Tibial nerve (tissue), 4 donors: ENCODE measurements around the gene SCGB3A1. TPM values are rescaled to one million over a fixed set of nuclear protein-coding genes. Genes with fewer than 3 reads are reported as not detected.

Experiments used
- DNase-seq, 2 donors: peaks; one replicate each; pipeline ENCODE4 v3.0.0-alpha.2; 2019; ENCODE audit warnings: low spot score in 2 of 2
- H3K27ac ChIP-seq, 4 donors: fragments of 200-600 bp; sonication (generic) in 3 of 4; one replicate each; pipeline ENCODE4 v1.5.1; 2017 to 2019; ENCODE audit warnings: mild to moderate bottlenecking in 1 of 4
- H3K27me3 ChIP-seq, 2 donors: fragments of 200-600 bp; sonication (generic) in 1 of 2; one replicate each; pipeline versions ENCODE4 v1.5.1 to v1.6.0; 2017 to 2019
- H3K36me3 ChIP-seq, 3 donors: fragments of 200-600 bp; sonication (generic); one replicate each; pipeline ENCODE4 v1.5.1; 2018 to 2019
- H3K4me1 ChIP-seq, 4 donors: fragments of 200-600 bp; sonication (generic) in 3 of 4; one replicate each; pipeline ENCODE4 v1.5.1; 2017 to 2019
- H3K4me3 ChIP-seq, 4 donors: fragments of 200-600 bp; sonication (generic) in 3 of 4; one replicate each; pipeline ENCODE4 v1.5.1; 2017 to 2019; ENCODE audit warnings: mild to moderate bottlenecking in 1 of 4, moderate library complexity in 1 of 4
- H3K9me3 ChIP-seq, 4 donors: fragments of 200-600 bp; sonication (generic) in 3 of 4; one replicate each; pipeline ENCODE4 v1.5.1; 2017 to 2019
- EP300 ChIP-seq, 2 donors: sonication (generic); formaldehyde crosslinking; IDR thresholded peaks; one replicate each; pipeline ENCODE4 v1.6.1; 2017; ENCODE audit warnings: antibody characterized with exemption in 2 of 2, mild to moderate bottlenecking in 1 of 2
- POLR2A ChIP-seq, 2 donors: fragments of 450-650 bp; IDR thresholded peaks; one replicate each; pipeline ENCODE4 v1.6.1; 2017; ENCODE audit warnings: antibody characterized with exemption in 2 of 2, mild to moderate bottlenecking in 2 of 2, moderate library complexity in 2 of 2
- WGBS, 2 donors: methylation state at CpG; one replicate each; pipeline ENCODE4 v1.1.5; 2018; 5-methylcytosine and 5-hydroxymethylcytosine counted together
- total RNA-seq, 4 donors: library from RNA; depleted of rRNA; stranded (reverse); fragments of >200 nt; gene quantifications; one replicate each; pipeline ENCODE4 v1.1.0, GENCODE V29; 2016
- TF ChIP-seq, protein P1 (sequence below), 5 experiments: fragments of 200-600 bp in 3 of 5; fragments of 450-650 bp in 2 of 5; sonication (generic) in 3 of 5; IDR thresholded peaks; one replicate each; pipeline ENCODE4 v1.5.1; 2016 to 2019; ENCODE audit warnings: antibody characterized with exemption in 5 of 5, mild to moderate bottlenecking in 3 of 5, moderate library complexity in 2 of 5

Gene SCGB3A1
- total RNA-seq, 4 donors from 2014 or later: not detected

DNA sequence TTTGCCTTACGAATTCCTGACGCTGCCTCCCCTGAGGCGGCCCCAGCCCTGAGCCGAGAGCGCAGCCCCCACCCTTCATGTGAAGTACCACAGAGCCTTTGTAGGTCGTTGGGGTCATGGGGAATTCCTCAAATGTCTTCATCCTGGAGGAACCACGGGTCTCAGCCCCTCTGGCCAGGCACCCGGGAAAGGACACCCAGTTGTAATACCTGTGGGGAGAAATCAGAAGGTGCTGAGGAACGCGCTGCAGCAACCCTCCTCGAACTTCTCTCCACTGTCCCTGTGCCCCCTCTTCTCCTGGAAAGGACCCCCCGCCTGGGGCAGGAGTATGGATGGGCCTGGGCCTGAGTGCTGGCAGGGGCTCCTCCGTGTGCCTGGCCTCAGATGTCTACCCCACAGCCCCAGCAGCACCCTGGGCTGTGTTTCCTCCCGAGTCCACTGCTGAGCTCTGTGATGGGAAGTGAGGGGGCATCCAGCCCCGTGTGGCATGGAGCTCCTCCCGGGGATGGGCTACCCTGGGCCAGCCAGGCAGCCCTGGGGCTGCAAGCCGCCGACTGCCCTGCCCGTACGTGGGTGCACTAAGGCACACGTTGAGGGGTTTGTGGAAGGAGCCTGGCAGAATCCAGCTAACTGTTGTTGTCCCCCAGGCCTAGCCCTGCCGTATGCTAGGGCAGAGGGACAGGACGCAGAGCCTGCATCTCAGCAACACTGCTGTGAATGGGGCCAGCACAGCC is 18.7 kb upstream of the SCGB3A1 start:
- no peaks in the 10 kb centered on the region for H3K9me3 ChIP-seq
- no peak for DNase-seq
- H3K4me1 ChIP-seq: no peaks in the 10 kb centered on the region
- no peak overlapping the region for H3K4me3 ChIP-seq
- no peaks in the 10 kb centered on the region for H3K27me3 ChIP-seq
- 67 to 68% methylated on average over 16 to 23 of the region's 23 CpGs for WGBS, 2 donors
- TF ChIP-seq, protein P1, sequence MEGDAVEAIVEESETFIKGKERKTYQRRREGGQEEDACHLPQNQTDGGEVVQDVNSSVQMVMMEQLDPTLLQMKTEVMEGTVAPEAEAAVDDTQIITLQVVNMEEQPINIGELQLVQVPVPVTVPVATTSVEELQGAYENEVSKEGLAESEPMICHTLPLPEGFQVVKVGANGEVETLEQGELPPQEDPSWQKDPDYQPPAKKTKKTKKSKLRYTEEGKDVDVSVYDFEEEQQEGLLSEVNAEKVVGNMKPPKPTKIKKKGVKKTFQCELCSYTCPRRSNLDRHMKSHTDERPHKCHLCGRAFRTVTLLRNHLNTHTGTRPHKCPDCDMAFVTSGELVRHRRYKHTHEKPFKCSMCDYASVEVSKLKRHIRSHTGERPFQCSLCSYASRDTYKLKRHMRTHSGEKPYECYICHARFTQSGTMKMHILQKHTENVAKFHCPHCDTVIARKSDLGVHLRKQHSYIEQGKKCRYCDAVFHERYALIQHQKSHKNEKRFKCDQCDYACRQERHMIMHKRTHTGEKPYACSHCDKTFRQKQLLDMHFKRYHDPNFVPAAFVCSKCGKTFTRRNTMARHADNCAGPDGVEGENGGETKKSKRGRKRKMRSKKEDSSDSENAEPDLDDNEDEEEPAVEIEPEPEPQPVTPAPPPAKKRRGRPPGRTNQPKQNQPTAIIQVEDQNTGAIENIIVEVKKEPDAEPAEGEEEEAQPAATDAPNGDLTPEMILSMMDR (IDR thresholded peaks at IDR 0.05): no peak
- TF ChIP-seq POLR2A (IDR thresholded peaks at IDR 0.05): no peak
- no peak for TF ChIP-seq EP300 (IDR thresholded peaks at IDR 0.05)
- no peak overlapping the region for H3K27ac ChIP-seq
- no peaks in the 10 kb centered on the region for H3K36me3 ChIP-seq

DNA sequence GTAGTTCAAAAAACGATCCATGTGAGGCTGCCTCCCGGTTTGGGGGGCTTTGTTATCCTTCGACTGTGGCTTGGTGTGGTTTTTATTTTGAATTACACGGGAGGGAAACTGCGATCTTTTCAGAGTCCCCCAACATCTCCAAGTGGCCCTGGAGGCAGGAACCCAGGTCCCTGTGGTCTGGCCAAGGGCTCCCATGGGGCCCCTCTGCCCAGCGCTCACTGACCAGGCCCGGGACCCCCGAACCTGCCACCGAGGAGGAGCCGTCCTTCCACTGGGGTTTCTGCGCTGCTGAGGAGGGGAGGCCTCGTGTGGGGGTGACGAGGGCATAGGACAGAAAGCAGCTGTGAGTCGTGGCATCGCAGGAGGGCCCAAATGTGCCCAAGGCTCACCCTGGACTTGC is 18.1 kb upstream of the SCGB3A1 start:
- WGBS, 2 donors: 82 to 85% methylated on average over 15 of the region's 15 CpGs

DNA sequence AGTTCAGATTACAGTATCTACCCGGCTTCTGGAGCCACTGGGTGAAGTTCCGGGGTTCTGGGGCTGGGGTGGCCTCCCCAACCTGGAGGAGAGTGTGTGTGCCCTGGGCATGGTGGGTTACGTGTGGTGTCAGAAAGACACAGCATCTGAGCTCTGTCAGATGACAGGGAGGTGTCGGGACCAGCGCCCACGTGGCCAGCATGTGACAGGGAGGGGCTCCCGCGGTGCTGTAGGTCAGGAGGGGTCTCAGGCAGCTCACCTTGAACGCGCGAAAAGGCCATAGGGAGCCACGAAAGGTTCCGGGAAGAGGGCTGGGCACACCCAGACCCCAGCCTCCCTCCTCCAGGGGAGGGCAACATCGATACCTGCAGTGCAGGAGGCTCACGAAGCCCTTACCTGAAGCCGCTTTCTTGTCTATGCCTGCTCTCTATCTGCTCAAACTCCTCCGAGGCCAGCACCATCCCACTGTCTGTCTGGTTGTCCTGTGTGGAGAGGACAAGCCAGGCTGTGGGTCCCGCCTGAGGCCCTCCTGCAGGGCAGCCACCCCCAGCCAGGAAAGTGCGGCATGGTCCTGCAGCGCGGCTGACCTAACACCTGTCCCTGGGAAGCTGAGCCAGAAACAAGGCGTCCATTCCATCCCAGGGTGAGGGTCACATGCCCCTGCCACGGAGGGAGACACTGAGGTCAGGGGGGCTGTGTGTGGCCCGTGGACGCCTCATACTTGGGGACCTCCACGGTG is 17.4 kb upstream of the SCGB3A1 start:
- no peaks in the 10 kb centered on the region for H3K9me3 ChIP-seq
- TF ChIP-seq POLR2A (IDR thresholded peaks at IDR 0.05) (no peak), EP300 (IDR thresholded peaks at IDR 0.05) (no peak)
- TF ChIP-seq, protein P1 (IDR thresholded peaks at IDR 0.05): no peak
- no peak overlapping the region for H3K4me3 ChIP-seq
- H3K4me1 ChIP-seq: no peaks in the 10 kb centered on the region
- WGBS, 2 donors: 90 to 92% methylated on average over 21 to 26 of the region's 26 CpGs
- no peak for DNase-seq
- no peak overlapping the region for H3K27ac ChIP-seq
- H3K36me3 ChIP-seq: no peaks in the 10 kb centered on the region
- H3K27me3 ChIP-seq: no peaks in the 10 kb centered on the region

More for the DNA sequence above, 18.1 kb upstream of the SCGB3A1 start:
- H3K4me1 ChIP-seq: no peaks in the 10 kb centered on the region
- H3K27ac ChIP-seq: no peak overlapping the region
- H3K36me3 ChIP-seq: no peaks in the 10 kb centered on the region
- H3K27me3 ChIP-seq: no peaks in the 10 kb centered on the region
- no peak for DNase-seq
- no peak overlapping the region for H3K4me3 ChIP-seq
- TF ChIP-seq EP300 (IDR thresholded peaks at IDR 0.05) (no peak), POLR2A (IDR thresholded peaks at IDR 0.05) (no peak)
- TF ChIP-seq, protein P1 (IDR thresholded peaks at IDR 0.05): no peak
- H3K9me3 ChIP-seq: no peaks in the 10 kb centered on the region

DNA sequence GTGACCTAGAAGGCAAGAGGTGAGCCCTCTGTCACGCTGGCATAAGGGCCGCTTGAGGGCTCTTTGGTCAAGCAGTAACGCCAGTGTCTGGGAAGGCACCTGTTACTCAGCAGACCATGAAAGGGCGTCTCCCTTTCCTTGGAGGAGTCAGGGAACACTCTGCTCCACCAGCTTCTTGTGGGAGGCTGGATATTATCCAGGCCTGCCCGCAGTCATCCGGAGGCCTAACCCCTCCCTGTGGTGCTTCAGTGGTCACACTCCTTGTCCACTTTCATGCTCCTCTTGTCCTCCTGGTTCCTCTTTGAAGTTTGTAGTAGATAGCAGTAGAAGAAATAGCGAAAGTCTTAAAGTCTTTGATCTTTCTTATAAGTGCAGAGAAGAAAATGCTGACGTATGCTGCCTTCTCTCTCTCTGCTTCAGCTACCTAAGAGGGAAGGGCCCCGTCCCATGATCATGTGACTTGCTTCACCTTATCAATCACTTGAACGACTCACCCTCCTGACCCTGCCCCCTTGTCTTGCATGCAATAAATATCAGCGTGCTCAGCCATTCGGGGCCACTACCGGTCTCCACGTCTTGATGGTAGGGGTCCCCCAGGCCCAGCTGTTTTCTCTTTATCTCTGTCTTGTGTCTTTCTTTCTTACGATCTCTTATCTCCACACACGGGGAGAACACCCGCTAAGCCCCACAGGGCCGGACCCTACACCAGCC is 16.7 kb upstream of the SCGB3A1 start:
- H3K27me3 ChIP-seq: no peaks in the 10 kb centered on the region
- H3K36me3 ChIP-seq: no peaks in the 10 kb centered on the region
- no peak for DNase-seq
- TF ChIP-seq POLR2A (IDR thresholded peaks at IDR 0.05) (no peak), EP300 (IDR thresholded peaks at IDR 0.05) (no peak)
- TF ChIP-seq, protein P1 (IDR thresholded peaks at IDR 0.05): no peak
- no peaks in the 10 kb centered on the region for H3K9me3 ChIP-seq
- no peak overlapping the region for H3K4me3 ChIP-seq
- no peak overlapping the region for H3K27ac ChIP-seq
- WGBS, 2 donors: 65 to 69% methylated on average over 18 of the region's 18 CpGs
- H3K4me1 ChIP-seq: no peaks in the 10 kb centered on the region
